NCI-H446 treated with DMSO at 0.1 percent for 48 hours (cell line): ENCODE measurements around the gene STAMBPL1.
"Not testable (repeated sequence)": the region's sequence is repeated elsewhere in the genome, so short reads cannot be mapped to it uniquely, and the experiment has no call there.

Experiments used
- DNase-seq: peaks from one replicate; lab custom pipeline; 2025; lab: John Stamatoyannopoulos, UW

STAMBPL1 gene

GRCh38 chr10:88857831-88858230 is 22.2 kb upstream of the STAMBPL1 start:
- no peak for DNase-seq

- DNase-seq, result no peak
These were observed 21.6 kb upstream of the STAMBPL1 start for GRCh38 chr10:88858491-88858890.

- DNase-seq, result no peak
These were observed 19.0 kb upstream of the STAMBPL1 start for GRCh38 chr10:88861036-88861435.

- DNase-seq, result peak; percentile 42
These were observed 14.7 kb upstream of the STAMBPL1 start for GRCh38 chr10:88865281-88865876.

- peak; percentile 62 for DNase-seq
These were observed 13.6 kb upstream of the STAMBPL1 start for GRCh38 chr10:88866454-88866853.

GRCh38 chr10:88870089-88870488 is 10.0 kb upstream of the STAMBPL1 start:
- no peak for DNase-seq

- DNase-seq, result no peak
These were observed 6.3 kb upstream of the STAMBPL1 start for GRCh38 chr10:88873757-88874156.

- DNase-seq, result no peak
These were observed 5.8 kb upstream of the STAMBPL1 start for GRCh38 chr10:88874281-88874680.

- no peak for DNase-seq
These were observed 5.0 kb upstream of the STAMBPL1 start for GRCh38 chr10:88875081-88875480.

GRCh38 chr10:88877298-88877697 is 2.7 kb upstream of the STAMBPL1 start:
- no peak for DNase-seq

- peak; percentile 38 for DNase-seq
These were observed 434 bp downstream of the STAMBPL1 start for GRCh38 chr10:88880282-88881076.

- no peak for DNase-seq
These were observed 1.3 kb downstream of the STAMBPL1 start for GRCh38 chr10:88881320-88881719.

- no peak for DNase-seq
These were observed 2.0 kb downstream of the STAMBPL1 start for GRCh38 chr10:88881922-88882645.

- DNase-seq, result not testable (repeated sequence)
These were observed 2.8 kb downstream of the STAMBPL1 start for GRCh38 chr10:88882646-88883447.

GRCh38 chr10:88883448-88883809 is 3.4 kb downstream of the STAMBPL1 start:
- DNase-seq, result no peak

GRCh38 chr10:88886557-88886956 is 6.5 kb downstream of the STAMBPL1 start:
- no peak for DNase-seq

GRCh38 chr10:88888810-88889445 is 8.9 kb downstream of the STAMBPL1 start:
- DNase-seq, result no peak

GRCh38 chr10:88889559-88890337 is 9.7 kb downstream of the STAMBPL1 start:
- DNase-seq, result no peak

GRCh38 chr10:88890681-88891381 is 10.8 kb downstream of the STAMBPL1 start:
- no peak for DNase-seq
